ENCODE results near the gene SST.
A peak's percentile ranks its signal among the peaks of the same experiment; 100 is the strongest.
"Not testable (repeated sequence)": the region's sequence is repeated elsewhere in the genome, so short reads cannot be mapped to it uniquely, and the experiment has no call there.

Gene SST

DNA sequence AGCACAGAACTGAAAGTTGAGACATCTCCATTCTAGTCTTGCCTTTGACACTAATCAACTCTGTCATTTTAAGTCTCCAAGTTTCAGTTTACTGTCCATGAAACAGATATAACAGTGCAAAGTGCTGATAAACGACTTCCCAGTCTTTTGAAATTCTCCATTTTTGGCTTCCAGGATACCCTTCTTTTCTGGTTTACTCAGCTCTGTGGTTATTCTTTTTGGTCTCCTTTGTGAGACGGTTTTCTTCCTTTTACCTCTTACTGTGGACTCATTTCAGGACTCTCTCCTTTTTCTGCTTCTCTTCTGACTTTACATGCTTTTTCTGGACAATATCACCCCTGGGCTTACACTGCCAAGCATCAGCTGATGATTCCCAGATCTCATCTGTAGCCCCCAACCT is 18.9 kb downstream of the SST start:
- TF ChIP-seq EZH2phosphoT487 (IDR thresholded peaks at IDR 0.05; ENCODE audit: low read length) (no peak), EZH2 (optimal IDR thresholded peaks at IDR 0.05; ENCODE audit: low read depth, low read length) (no peak)
- TF ChIP-seq, protein P1, sequence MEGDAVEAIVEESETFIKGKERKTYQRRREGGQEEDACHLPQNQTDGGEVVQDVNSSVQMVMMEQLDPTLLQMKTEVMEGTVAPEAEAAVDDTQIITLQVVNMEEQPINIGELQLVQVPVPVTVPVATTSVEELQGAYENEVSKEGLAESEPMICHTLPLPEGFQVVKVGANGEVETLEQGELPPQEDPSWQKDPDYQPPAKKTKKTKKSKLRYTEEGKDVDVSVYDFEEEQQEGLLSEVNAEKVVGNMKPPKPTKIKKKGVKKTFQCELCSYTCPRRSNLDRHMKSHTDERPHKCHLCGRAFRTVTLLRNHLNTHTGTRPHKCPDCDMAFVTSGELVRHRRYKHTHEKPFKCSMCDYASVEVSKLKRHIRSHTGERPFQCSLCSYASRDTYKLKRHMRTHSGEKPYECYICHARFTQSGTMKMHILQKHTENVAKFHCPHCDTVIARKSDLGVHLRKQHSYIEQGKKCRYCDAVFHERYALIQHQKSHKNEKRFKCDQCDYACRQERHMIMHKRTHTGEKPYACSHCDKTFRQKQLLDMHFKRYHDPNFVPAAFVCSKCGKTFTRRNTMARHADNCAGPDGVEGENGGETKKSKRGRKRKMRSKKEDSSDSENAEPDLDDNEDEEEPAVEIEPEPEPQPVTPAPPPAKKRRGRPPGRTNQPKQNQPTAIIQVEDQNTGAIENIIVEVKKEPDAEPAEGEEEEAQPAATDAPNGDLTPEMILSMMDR (IDR thresholded peaks at IDR 0.05; ENCODE audit: low read length): no peak
- peaks cover 38% of the 10 kb centered on the region for H3K27me3 ChIP-seq (replicated peaks; ENCODE audit: insufficient read depth, low read length)
- no peak for DNase-seq
- no peak overlapping the region for H3K4me2 ChIP-seq (ENCODE audit: low read depth, low read length)
- H3K9me2 ChIP-seq (replicated peaks; ENCODE audit: insufficient read depth, low read length): no peaks in the 10 kb centered on the region
- H3K36me3 ChIP-seq (replicated peaks; ENCODE audit: insufficient read depth, low read length): no peaks in the 10 kb centered on the region
- H2AFZ ChIP-seq (ENCODE audit: low read length): no peak overlapping the region
- no peaks in the 10 kb centered on the region for H3K9me3 ChIP-seq (replicated peaks; ENCODE audit: insufficient read depth, low read length)
- H3F3A ChIP-seq (ENCODE audit: insufficient read depth, low read length): peaks cover 20% of the 10 kb centered on the region
- peaks cover 20% of the 10 kb centered on the region for H3K4me1 ChIP-seq (ENCODE audit: low read length)
- no peak overlapping the region for H3K4me3 ChIP-seq (ENCODE audit: low read length)
- H4K20me1 ChIP-seq (ENCODE audit: insufficient read depth, low read length): no peaks in the 10 kb centered on the region
- H3K79me2 ChIP-seq (ENCODE audit: low read length): no peaks in the 10 kb centered on the region
- no peak overlapping the region for H3K9ac ChIP-seq (ENCODE audit: low read length)
- H3K27ac ChIP-seq (ENCODE audit: low read length): no peak overlapping the region

DNA sequence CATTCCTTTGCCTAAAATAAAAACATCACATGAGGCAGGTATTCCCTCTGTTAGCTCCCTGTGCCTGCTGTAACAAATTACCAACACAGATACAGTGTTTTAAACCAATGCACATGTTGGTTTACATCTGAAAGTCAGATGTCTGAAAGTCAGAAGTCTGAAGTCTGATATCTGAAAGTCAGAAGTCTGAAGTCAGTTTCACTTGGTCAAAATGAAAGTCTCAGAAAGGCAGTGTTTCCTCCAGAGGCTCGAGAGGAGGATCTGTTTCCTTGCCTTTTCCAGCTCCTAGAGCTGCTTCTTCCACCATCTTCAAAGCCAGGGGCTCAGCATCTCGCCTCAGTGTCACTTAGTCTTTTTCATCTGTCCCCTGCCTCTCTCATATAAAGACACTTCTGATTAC is 22.0 kb downstream of the SST start:
- no peaks in the 10 kb centered on the region for H3K79me2 ChIP-seq (ENCODE audit: low read length)
- TF ChIP-seq, protein P1 (IDR thresholded peaks at IDR 0.05; ENCODE audit: low read length): no peak
- TF ChIP-seq EZH2 (optimal IDR thresholded peaks at IDR 0.05; ENCODE audit: low read depth, low read length): no peak
- no peak for TF ChIP-seq EZH2phosphoT487 (IDR thresholded peaks at IDR 0.05; ENCODE audit: low read length)
- no peaks in the 10 kb centered on the region for H3K9me3 ChIP-seq (replicated peaks; ENCODE audit: insufficient read depth, low read length)
- H3F3A ChIP-seq (ENCODE audit: insufficient read depth, low read length): peaks cover 20% of the 10 kb centered on the region
- peak; percentile 88 for DNase-seq
- peaks cover 38% of the 10 kb centered on the region for H3K27me3 ChIP-seq (replicated peaks; ENCODE audit: insufficient read depth, low read length)
- H3K4me1 ChIP-seq (ENCODE audit: low read length): peaks cover 20% of the 10 kb centered on the region
- H4K20me1 ChIP-seq (ENCODE audit: insufficient read depth, low read length): no peaks in the 10 kb centered on the region
- H2AFZ ChIP-seq (ENCODE audit: low read length): no peak overlapping the region
- no peaks in the 10 kb centered on the region for H3K9me2 ChIP-seq (replicated peaks; ENCODE audit: insufficient read depth, low read length)
- H3K4me3 ChIP-seq (ENCODE audit: low read length): peak overlapping the region; percentile 7; the same call in 1 of the 2 replicates
- no peak overlapping the region for H3K9ac ChIP-seq (ENCODE audit: low read length)
- H3K4me2 ChIP-seq (ENCODE audit: low read depth, low read length): peak overlapping the region; percentile 48
- peak overlapping the region; percentile 5; the same call in 1 of the 2 replicates for H3K27ac ChIP-seq (ENCODE audit: low read length)
- H3K36me3 ChIP-seq (replicated peaks; ENCODE audit: insufficient read depth, low read length): no peaks in the 10 kb centered on the region

DNA sequence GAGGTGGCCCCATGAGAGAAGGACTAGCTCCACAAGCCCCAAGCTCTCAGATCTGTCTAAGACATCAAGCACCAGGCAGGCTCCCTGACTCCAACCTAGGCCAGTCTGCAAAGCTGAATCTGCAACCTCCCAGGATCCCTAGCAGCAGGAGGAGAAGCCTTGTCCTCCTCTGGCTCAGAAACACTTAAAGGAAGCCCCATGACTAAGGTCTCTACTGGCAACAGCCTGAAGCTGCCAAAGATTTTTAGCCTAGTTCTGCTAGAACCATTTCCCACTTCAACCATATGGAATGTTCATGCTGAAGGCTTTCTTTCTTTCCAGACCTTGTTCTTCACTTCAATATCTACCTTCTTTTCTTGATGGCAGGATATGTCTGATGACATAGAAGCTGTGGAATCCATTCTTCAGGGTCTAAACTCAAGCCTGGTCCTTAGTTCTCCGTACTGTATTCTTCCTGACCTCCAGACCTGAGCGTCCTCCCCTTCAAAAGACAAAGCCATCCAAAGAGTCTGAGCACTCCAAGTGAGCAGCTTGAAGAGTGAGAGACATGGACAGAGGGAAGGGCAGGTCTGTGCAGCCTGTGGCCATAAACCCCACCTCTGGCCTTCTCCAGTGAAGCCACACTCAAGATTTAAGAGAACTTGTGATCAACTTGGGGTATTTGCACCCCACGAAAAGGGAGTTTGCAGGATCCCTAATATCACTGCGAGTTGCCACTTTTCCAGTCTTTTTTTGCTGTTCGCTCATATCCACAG is 23.1 kb downstream of the SST start:
- Histone ChIP-seq H3K4me1 (ENCODE audit: low read length) (peaks cover 20% of the 10 kb centered on the region), H3K79me2 (ENCODE audit: low read length) (no peaks in the 10 kb centered on the region), H3K9ac (ENCODE audit: low read length) (no peak overlapping the region), H2AFZ (ENCODE audit: low read length) (no peak overlapping the region), H3F3A (ENCODE audit: insufficient read depth, low read length) (peaks cover 20% of the 10 kb centered on the region), H3K27ac (ENCODE audit: low read length) (no peak overlapping the region), H3K27me3 (replicated peaks; ENCODE audit: insufficient read depth, low read length) (peaks cover 38% of the 10 kb centered on the region), H3K4me2 (ENCODE audit: low read depth, low read length) (peak overlapping the region; percentile 48; the same call in 1 of the 2 replicates), H3K36me3 (replicated peaks; ENCODE audit: insufficient read depth, low read length) (no peaks in the 10 kb centered on the region), H3K4me3 (ENCODE audit: low read length) (no peak overlapping the region), H4K20me1 (ENCODE audit: insufficient read depth, low read length) (no peaks in the 10 kb centered on the region), H3K9me3 (replicated peaks; ENCODE audit: insufficient read depth, low read length) (no peaks in the 10 kb centered on the region), H3K9me2 (replicated peaks; ENCODE audit: insufficient read depth, low read length) (no peaks in the 10 kb centered on the region)
- TF ChIP-seq EZH2phosphoT487 (IDR thresholded peaks at IDR 0.05; ENCODE audit: low read length): no peak
- TF ChIP-seq, protein P1 (IDR thresholded peaks at IDR 0.05; ENCODE audit: low read length): no peak
- TF ChIP-seq EZH2 (optimal IDR thresholded peaks at IDR 0.05; ENCODE audit: low read depth, low read length): no peak
- no peak for DNase-seq

DNA sequence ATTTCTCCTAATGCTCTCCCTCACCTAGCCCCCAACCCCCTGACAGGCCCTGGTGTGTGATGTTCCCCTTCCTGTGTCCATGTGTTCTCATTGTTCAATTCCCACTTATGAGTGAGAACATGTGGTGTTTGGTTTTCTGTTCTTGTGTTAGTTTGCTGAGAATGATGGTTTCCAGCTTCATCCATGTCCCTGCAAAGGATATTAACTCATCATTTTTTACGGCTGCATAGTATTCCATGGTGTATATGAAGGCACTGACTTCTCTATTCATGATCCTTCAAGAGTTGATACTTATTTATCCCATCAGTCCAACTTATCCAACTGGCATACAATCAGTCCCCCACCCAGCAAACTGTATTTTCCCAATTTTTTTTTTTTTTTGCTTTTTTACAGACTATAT is 24.8 kb downstream of the SST start:
- peaks cover 27% of the 10 kb centered on the region for H3K27me3 ChIP-seq (replicated peaks; ENCODE audit: insufficient read depth, low read length)
- not testable (repeated sequence) for H3K4me2 ChIP-seq (ENCODE audit: low read depth, low read length)

More for the DNA sequence above, 24.8 kb downstream of the SST start:
- H4K20me1 ChIP-seq (ENCODE audit: insufficient read depth, low read length); H3K79me2 ChIP-seq (ENCODE audit: low read length); H3K9me2 ChIP-seq (replicated peaks; ENCODE audit: insufficient read depth, low read length); H3K9me3 ChIP-seq (replicated peaks; ENCODE audit: insufficient read depth, low read length); DNase-seq; H3K36me3 ChIP-seq (replicated peaks; ENCODE audit: insufficient read depth, low read length); H3K4me3 ChIP-seq (ENCODE audit: low read length); H2AFZ ChIP-seq (ENCODE audit: low read length); H3K9ac ChIP-seq (ENCODE audit: low read length); H3K27ac ChIP-seq (ENCODE audit: low read length): not testable (repeated sequence)
- peaks cover 20% of the 10 kb centered on the region for H3F3A ChIP-seq (ENCODE audit: insufficient read depth, low read length)
- peaks cover 20% of the 10 kb centered on the region for H3K4me1 ChIP-seq (ENCODE audit: low read length)
